Dermis blood vessel endothelial cell (primary cell): Measurements from ENCODE around the gene DLG4. TPM values are rescaled to one million over a fixed set of nuclear protein-coding genes. Genes with fewer than 3 reads are reported as not detected.

ENCODE experiments used
- DNase-seq: peaks from one replicate; pipeline ENCODE4 v3.0.0; 2010
- total RNA-seq: library from RNA; depleted of rRNA; stranded (reverse); fragments of >200 nt; gene quantifications from 2 replicates; pipeline ENCODE4 v1.2.3, GENCODE V29; 2014

The DLG4 gene
- 13.4 and 21.5 TPM in 2 replicates for total RNA-seq

DNA sequence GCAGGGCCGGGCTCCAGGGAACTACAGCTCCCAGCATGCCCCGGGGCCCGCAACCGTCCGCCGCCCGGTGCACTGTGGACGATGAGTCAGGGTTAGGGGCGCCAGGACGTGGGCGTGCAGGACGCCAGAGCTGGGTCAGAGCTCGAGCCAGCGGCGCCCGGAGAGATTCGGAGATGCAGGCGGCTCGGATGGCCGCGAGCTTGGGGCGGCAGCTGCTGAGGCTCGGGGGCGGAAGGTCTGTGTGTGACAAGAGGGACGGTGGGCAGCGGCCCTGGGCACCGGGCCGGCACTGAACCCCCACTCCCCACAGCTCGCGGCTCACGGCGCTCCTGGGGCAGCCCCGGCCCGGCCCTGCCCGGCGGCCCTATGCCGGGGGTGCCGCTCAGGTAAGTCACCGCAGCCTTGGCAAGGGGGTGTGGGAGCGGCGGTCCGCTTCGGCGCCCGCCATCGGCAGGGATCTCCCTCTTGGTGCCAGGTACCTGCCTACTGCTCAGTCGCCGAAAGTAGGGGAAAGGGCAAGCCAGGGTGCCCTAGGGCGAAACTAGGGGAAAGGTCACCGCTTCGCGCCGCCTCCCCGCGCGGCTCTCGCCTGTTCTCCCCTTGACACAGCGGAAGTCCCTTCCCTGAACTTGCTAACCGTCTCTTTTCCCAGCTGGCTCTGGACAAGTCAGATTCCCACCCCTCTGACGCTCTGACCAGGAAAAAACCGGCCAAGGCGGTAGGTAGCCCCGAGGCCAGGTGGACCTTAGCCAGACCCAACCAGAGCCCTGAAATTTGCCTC is at the start of gene DLG4, which contains the start of gene ACADVL:
Gene DLG4 (minus strand): TSS at position 25 of the 781 bp plus-strand sequence.
Gene ACADVL (plus strand): TSS at position 127 of the 781 bp plus-strand sequence. CDS start 47 bp downstream, at position 174.
- peak; percentile 89 for DNase-seq

DNA sequence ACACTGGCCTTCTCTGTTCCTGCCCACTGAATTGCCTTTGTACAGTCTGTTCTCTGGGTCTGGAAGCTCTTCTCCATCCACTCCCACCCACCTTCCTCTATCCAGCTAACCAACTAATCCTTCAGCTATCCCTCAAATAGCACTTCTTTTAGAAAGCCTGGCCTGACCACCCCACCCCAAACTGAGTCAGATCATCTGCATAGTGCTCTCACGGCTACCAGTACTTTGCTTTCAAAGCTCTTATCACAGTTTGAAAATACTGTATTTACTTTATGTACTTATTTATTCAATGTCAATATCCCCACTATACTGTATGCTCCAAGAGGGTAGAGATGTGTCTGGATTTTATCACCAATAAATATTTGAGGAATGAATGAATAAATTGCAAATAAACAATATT is 47.1 kb upstream of the DLG4 start:
- DNase-seq: no peak

DNA sequence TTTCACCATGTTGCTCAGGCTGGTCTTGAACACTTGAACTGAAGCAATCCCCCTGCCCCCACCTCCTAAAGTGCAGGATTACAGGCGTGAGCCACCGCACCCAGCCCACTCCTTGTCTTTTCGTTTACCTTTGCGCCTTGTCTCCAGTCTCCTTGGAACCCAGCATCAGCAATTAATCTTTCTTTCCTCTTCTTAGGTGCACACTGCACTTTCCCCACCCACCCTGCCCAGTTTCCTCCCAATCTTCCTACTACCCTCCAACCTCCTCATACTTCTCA is 44.1 kb upstream of the DLG4 start:
- DNase-seq: no peak

DNA sequence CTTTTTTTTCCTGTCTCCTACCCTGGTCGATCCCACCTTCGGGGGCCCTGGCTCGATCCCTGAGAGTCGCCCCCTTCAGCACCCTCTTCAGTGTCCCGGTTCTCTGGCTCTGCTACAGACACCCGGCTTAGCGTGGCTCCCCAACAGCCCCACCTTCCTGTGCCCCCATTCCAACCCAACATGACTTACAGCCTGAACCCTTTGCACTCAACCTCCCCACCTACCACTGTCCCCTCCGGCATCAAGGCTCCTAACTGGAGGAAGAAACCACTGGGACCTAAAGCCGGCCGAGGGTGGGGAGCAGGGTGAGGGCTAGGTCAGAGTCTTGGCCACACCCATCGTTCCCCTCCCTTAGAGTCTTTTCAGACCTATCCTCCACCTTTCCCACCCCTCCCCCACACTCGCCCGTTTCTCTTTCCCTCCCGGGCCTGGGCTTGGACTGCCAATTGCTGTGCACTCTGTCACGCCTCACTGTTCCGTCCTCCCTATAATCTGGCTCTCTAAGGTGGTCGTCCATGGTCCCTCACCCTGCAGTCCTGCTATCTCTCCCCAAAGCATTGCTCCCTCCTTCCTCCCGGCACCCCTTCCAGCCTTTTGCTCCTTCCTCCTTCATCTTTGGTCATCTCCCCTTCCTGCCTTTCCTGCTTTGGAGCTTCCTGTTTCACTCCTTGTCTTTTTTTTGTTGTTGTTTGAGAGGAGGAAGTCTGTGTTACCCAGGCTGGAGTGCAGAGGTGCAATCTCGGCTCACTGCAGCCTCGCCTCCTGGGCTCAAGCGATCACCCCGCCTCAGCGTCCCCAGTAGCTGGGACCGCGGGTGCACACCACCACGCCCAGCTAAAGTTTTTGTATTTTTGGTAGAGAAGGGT is 43.5 kb upstream of the DLG4 start:
- DNase-seq: no peak

DNA sequence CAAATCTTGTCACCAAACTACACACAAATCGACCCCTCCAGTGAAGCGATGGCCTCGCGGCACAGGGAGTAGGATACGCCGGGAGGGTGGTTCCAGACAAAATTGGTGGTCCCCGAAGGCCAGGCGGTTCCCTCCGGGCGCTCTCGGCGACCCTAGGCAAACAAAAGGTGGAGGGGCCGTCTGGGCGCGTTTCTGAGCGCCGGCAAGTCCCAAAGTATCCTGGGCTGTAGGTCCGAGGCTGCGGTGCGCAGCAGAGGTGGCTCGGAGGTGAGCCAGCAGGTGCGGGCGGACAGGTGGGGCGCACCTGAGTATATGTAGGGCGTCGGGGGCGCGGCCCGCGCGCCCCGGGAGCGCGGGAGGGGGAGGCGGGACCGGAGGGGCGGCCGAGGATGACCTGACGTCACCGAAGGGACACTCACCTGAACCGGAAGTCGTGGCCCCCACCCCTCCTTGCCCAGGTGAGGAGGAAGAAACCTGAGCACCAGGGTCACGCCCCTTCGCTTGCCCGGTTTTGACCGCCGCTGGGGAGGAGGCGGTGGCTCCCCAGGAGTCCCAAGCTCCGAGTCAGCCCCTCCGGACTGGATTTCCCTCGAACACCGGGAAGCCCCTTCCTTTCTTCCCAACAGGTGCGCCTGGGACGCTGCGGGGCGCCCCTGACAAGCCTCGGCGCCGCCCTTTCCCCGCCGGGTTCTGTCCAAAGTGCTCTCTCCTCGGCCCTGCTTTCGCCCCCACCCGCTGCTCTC is 42.7 kb upstream of the DLG4 start, which contains the start of gene CLDN7:
Gene CLDN7 (minus strand): TSS at position 287 of the 743 bp plus-strand sequence. CDS start 435 bp downstream, outside the sequence.
- DNase-seq: no peak

DNA sequence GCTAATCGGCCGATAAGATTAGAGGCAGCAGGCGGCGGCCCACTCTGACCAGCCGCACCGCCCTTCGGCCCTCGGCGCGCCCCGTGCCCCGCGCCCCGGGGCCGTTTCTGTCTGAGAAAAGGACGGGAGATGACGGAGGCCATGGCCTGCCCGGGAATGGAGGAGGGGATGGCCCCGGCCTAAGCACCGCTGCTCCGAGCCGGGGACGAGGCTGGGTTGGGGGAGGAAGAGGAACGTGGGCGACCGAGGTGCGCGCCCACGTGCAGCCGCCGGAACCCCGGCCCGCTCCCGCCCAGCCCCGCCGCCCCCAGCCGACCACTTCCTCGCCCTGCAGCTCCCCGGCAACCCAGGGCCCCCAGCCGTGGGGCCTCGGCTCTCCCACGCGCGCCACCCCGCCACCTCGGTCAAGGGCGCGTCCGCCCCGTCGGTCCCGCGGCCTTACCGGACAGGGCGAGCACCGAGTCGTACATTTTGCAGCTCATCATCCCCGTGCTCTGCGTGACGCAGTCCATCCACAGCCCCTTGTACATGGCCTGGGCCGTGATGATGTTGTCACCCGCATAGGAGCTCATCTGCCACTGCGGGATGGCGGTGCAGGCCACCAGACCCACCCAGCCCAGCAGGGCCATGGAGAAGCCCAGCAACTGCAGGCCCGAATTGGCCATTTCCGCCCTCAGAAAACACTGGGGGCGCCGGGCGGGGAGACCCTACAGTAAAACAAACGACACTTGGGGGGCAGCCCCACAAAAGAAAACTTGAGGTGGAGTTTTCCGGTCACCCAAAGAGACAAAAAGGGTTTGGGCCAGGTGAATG is 41.9 kb upstream of the DLG4 start:
- DNase-seq: no peak

DNA sequence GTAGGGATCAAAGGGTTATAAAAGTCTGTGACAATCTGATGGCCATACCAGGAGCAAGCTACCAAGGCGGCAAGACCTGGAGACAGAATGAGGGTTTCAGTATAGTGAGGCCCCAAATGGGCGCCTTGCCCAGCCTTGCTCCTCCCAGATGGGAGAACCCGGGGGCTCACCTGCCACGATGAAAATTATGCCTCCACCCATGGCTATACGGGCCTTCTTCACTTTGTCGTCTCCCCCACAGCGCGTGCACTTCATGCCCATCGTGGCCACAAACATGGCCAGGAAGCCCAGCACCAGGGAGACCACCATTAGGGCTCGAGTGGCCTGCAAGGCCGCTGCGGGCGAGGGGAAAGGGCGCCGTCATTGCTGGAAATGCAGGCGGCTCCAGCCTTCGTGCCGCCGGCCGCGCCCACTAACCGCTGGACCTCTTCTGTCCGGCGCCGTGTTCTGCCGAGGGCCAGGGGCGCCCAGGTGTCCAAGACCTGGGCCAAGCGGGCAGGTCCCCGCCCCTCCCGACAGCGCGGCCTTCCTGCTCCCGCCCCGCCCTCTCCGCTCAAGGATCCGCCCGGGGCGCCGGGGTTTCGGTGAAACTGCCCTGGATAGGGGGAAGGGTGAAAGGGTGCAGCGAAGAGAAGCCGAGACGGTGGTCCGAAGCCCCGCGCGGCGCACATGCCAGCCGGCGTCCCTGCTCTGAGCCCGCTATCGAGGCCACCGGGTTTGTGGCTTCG is 41.2 kb upstream of the DLG4 start:
- no peak for DNase-seq

DNA sequence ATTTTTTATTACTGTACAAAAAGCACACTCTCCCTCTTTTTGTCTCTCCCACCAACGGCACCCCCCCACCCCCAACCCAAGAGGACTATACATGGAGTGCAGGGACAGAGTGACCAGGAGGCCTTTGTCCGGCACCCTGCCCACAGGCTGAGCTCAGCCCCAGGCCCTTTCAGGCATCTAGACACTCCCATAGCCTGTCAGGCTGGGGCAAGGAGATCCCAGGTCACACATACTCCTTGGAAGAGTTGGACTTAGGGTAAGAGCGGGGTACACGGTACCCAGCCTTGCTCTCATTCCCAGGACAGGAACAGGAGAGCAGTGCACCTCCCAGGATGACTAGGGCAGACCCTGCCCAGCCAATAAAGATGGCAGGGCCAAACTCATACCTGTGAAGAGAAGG is 40.5 kb upstream of the DLG4 start:
- DNase-seq: no peak

DNA sequence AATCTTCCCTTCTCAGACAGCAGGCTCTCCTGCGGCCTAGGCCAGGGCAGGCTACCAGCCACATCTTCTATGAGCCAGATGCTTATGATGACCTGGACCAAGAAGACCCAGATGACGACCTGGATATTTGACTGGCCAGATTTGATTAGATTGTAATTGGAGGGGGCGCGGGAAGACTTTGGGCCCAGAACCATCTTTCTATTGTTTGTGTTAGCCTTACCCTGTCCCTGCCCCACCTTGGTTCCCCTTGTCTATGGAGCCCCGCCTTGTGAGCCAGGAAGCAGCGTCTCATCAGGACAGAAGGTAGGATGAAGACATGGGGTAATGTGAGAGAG is 39.9 kb upstream of the DLG4 start:
- DNase-seq: no peak

DNA sequence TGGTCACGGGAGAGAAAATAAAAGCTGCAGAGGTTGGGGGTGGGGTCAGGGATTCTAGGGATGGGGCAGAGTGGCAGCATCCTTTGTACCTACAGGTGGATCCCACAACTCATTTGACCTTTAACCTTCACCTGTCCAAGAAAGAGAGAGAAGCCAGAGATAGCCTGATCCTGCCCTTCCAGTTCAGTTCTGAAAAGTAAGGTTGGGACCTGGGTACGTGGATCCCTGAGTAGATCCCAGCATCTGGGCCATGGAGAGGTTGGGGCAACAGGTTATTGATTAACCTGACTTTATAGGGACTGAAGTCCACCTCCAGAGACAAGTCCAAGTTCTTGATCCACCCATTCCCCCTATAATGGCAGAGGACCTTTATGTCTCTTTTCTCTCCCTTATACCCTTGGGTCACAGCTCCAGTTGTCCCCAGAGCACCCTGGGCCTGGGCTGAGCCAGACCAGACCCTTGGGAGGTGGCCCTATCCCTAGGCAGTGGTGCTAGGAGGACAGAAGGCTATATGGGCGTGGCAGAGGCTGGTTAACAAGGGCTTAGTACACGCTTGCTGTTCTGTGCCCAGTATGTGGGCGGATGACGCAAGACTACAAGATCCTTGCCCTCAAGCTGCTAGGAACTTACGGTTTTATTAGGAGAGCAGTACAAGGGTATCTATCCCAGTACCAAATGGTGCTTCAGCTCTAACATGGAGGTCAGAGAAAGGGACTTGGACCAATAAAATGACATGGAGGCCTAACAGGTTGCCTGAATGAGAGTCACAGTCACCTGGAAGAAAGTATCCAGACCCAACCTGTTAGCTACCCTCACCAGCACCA is 39.3 kb upstream of the DLG4 start:
- no peak for DNase-seq

DNA sequence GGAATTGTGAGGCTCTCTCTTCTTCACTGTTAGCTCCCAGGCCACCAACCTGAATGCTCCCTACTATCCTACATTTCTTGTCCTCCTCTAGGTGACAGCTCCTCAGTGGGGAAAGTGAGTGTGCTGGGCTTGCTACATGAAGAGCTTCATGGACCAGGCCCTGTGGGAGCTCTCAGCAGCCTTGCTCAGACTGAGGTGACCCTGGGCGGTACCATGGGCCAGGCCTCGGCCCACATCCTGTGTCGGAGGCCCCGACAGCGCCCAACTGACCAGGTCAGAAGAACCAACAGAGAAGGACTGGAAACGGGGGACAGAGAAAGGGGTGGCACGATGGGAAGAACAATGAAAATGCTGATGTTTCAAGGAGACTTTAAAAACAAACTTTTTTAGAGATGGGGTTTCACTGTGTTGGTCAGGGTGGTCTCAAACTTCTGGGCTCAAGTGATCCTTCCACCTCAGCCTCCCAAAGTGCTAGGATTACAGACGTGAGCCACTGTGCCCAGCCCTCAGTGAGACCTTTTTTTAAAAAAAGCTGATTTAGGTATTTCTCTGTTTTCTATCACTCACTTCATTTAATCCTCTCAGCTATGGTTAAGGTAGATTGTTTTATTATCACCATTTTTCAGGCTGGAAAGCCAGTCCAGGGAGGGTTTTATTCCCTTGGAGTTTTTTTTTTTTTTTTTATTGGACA is 37.3 kb upstream of the DLG4 start:
- no peak for DNase-seq

DNA sequence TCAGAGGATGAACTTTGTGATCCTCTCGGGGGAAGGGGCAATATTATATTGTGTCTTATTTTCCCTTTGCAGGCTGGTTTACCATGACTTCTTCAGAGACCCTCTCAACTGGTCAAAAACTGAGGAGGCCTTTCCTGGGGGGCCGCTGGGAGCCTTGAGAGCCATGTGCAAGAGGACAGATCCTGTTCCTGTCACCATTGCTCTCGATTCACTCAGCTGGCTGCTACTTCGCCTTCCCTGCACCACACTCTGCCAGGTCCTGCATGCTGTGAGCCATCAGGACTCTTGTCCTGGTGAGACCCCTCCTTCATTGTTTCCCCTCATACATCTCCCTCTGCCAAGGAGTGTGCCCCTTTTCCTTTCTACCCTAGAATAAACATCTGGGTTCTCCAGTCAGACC is 34.9 kb upstream of the DLG4 start:
- no peak for DNase-seq

DNA sequence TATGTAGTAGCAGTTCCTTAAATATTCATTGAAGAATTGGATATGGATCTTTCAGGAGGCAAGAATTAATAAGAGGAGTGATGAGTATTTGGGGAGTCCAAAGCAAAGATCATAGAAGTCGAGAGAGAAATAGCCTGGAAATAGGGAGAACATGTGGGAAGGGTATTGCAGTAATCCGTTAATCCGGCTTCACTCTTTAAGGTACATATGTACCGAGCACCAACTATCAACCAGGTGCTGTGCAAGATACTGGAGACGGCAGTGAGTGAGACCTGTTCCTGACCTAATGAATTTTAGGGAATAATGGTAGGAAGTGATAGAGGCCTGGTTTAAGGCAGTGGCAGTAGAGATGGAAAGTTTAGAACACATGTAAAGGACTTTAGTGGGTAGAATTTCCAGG is 33.4 kb upstream of the DLG4 start:
- DNase-seq: no peak

DNA sequence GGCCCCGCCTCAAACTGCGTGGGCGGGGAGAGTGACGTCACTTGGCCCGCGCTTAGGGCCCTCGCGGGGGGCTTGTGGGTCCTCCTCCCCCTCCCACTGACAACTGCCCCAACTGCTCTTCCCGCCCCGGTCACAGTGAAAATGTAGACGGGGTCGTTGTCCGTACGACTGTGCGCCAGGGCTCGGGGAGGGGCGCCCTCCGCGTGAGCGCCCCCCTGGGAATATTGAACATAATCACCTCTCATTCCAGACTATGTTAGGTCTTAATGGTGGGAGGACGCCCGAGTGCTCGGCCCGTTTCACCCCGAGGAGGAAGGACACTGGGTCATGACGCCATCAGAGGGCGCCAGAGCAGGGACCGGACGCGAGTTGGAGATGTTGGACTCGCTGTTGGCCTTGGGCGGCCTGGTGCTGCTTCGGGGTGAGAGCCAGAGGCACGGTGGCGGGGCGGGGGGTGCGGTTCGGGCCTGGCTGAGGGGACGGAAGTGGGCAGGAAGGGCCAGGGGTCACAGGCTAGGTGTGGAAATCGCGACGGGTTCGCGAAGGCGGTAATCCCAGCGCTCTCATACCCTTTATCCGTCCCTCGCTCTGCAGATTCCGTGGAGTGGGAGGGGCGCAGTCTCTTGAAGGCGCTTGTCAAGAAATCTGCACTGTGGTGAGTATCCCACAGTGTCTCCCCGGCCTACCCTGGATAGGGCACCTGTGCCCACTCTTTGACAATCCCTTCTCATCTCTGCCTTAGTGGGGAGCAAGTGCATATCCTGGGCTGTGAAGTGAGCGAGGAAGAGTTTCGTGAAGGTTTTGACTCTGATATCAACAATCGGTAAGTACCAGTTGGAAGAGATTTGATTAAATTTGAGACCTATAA is 32.8 kb upstream of the DLG4 start, which contains the start of gene ELP5:
Gene ELP5 (plus strand): TSS at position 40 of the 868 bp plus-strand sequence. CDS start 336 bp downstream, at position 376.
- peak; percentile 97 for DNase-seq

DNA sequence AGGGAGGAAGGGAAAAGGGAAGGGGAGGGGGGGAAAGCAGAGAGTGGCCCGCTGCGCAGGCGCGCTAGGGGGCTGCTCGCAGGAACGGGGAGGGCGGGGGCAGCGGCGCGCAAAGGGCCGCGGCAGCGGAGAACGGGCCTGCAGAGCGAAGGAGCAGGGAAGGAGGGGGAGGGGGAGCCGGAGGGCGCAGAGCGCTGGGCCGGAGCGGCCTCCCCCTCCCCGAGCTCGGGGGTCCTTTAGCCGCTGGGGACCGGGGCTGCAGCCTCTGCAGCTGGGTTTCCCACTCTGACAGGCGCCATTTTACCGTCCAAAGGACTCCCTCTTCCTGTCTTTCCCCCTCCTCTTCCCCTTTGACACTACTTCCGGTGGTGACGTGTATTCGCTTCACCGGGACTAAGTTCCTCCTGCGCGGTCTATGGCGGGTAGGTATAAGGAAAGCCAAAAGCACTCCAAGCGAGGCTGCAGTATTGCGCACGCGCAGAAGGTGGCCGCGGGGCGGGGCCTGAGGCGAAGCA is 32.1 kb upstream of the DLG4 start, which contains the start of gene CTDNEP1:
Gene CTDNEP1 (minus strand): TSS at position 74 of the 515 bp plus-strand sequence. CDS start 438 bp downstream, outside the sequence.
- DNase-seq: peak; percentile 100

DNA sequence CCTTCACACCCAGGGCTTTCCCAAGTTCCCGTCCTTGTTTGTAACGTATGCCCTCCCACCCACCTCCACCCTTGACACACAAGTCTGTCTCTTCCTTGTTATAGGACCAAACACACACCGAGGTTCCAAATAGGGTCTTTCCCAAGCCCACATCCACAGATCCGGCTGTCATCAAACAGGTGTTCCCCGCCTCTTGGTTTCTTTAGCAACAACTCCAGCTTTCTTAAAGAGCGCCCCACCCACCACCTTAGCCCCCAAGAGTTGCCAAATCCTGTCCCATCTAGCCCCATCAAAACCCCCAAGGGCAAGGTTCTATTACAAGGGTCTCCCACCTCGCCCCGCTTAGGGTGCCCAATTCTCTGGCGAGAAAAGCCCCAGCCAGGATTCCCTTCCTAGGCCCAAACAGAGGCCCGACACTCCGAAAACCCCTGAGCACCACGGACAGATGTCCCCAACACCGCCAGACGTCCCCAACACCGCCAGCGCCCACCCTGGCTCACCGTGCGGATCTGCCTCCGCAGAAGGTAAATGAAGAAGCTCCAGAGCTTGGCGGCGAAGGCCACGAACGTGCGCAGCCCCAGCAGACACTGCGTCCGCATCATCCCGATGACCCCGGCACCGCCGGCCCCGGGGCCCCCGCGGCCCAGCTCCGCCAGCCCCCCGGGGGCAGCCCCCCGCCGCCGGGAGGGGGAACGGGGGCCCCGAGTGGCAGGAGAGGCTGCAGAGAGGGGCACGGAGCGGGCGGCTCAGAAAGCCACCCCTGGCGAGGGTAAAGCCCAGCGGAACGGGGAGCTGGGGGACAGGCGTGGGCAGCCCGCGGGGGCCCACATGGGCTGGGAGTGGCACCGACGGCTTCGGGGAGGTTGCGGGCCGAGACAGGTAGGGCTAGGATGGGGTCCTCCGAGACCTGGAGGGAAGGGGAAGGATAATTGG is 31.3 kb upstream of the DLG4 start:
- DNase-seq: peak; percentile 60

DNA sequence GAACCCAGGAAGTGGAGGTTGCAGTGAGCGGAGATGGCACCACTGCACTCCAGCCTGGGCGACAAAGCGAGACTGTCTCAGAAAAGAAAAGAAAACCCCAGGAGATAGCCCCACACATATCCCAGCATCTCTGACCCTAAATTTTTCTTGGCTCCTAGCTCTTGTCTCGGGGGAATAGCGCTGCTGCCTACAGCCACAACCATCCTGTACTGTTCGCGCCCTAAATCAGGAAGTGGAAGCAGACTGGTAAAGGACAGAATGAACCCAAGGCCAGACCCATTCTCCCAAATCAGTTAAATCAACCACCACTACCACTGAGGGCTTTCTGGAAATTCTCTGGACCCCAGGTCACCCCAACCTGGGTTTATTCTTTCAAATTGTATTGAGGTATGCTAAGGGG is 30.2 kb upstream of the DLG4 start:
- no peak for DNase-seq
